Measurements from ENCODE around the gene HIVEP1. TPM values are rescaled to one million over a fixed set of nuclear protein-coding genes. Genes with fewer than 3 reads are reported as not detected.

The HIVEP1 gene
- total and polyA plus RNA-seq, 2 of the 13 experiments (the other 11 are each of a cell fraction or from before 2014, with no cell fraction given): 7.4 to 9.9 TPM

- 0 out of 2 replicates have a peak, but pooled peaks have one; percentile 46 for TF ChIP-seq ZSCAN31 (CRISPR knock-in tag; IDR thresholded peaks at IDR 0.05; ENCODE audit: low read depth)
- TF ChIP-seq, protein P1, sequence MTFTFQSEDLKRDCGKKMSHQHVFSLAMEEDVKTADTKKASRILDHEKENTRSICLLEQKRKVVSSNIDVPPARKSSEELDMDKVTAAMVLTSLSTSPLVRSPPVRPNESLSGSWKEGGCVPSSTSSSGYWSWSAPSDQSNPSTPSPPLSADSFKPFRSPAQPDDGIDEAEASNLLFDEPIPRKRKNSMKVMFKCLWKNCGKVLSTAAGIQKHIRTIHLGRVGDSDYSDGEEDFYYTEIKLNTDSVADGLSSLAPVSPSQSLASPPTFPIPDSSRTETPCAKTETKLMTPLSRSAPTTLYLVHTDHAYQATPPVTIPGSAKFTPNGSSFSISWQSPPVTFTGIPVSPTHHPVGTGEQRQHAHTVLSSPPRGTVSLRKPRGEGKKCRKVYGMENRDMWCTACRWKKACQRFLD (CRISPR knock-in tag; IDR thresholded peaks at IDR 0.05; ENCODE audit: borderline replicate concordance): no peak
- TF ChIP-seq ZNF10 (CRISPR knock-in tag; IDR thresholded peaks at IDR 0.05; ENCODE audit: borderline replicate concordance, low read depth): no peak
- 0 out of 2 replicates have a peak, but pooled peaks have one; percentile 7 for TF ChIP-seq KDM5A (IDR thresholded peaks at IDR 0.05; ENCODE audit: borderline replicate concordance, low read length)
- TF ChIP-seq, protein P2, sequence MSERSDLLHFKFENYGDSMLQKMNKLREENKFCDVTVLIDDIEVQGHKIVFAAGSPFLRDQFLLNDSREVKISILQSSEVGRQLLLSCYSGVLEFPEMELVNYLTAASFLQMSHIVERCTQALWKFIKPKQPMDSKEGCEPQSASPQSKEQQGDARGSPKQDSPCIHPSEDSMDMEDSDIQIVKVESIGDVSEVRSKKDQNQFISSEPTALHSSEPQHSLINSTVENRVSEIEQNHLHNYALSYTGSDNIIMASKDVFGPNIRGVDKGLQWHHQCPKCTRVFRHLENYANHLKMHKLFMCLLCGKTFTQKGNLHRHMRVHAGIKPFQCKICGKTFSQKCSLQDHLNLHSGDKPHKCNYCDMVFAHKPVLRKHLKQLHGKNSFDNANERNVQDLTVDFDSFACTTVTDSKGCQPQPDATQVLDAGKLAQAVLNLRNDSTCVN (CRISPR knock-in tag; IDR thresholded peaks at IDR 0.05; ENCODE audit: borderline replicate concordance): no peak
- TF ChIP-seq TCF12 (IDR thresholded peaks at IDR 0.05): no peak
- TF ChIP-seq TCF12 (CRISPR knock-in tag; IDR thresholded peaks at IDR 0.05): no peak
- no peak for TF ChIP-seq DPF2 (CRISPR knock-in tag; IDR thresholded peaks at IDR 0.05; ENCODE audit: borderline replicate concordance, low read depth)
- 0 out of 2 replicates have a peak, but pooled peaks have one; percentile 34 for TF ChIP-seq HNF4G (IDR thresholded peaks at IDR 0.05; ENCODE audit: borderline replicate concordance, low read depth, low read length)
- no peak for TF ChIP-seq HNF4G (CRISPR knock-in tag; IDR thresholded peaks at IDR 0.05; ENCODE audit: borderline replicate concordance, low read depth)
- no peak for TF ChIP-seq MAZ (IDR thresholded peaks at IDR 0.05; ENCODE audit: borderline replicate concordance, low read depth, low read length)
- peak; percentile 12; the same call in 1 of the 2 replicates for TF ChIP-seq MAZ (CRISPR knock-in tag; IDR thresholded peaks at IDR 0.05; ENCODE audit: low read depth)
- TF ChIP-seq FOXK2 (IDR thresholded peaks at IDR 0.05): no peak
- 0 out of 2 replicates have a peak, but pooled peaks have one; percentile 46 for TF ChIP-seq HMG20B (CRISPR knock-in tag; conservative IDR thresholded peaks at IDR 0.05)
- peak; percentile 50; the same call in 1 of the 2 replicates for TF ChIP-seq PHF21A (CRISPR knock-in tag; IDR thresholded peaks at IDR 0.05)
- TF ChIP-seq, protein P3, sequence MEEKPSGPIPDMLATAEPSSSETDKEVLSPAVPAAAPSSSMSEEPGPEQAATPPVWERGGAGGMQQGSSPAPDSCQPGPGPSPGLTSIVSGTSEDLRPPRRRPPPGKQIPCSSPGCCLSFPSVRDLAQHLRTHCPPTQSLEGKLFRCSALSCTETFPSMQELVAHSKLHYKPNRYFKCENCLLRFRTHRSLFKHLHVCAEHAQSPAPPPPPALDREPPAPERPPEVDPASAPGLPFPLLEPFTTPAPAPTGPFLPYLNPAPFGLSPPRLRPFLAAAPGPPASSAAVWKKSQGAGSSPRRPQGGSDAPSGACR (CRISPR knock-in tag; IDR thresholded peaks at IDR 0.05): no peak
- peak; percentile 98 for TF ChIP-seq ZNF652 (CRISPR knock-in tag; IDR thresholded peaks at IDR 0.05; ENCODE audit: borderline replicate concordance, low read depth)
- TF ChIP-seq POGZ (CRISPR knock-in tag; IDR thresholded peaks at IDR 0.05): no peak
- no peak for TF ChIP-seq PPARG (CRISPR knock-in tag; conservative IDR thresholded peaks at IDR 0.05)
- no peak for TF ChIP-seq ATM (IDR thresholded peaks at IDR 0.05; ENCODE audit: borderline replicate concordance)
- no peak for TF ChIP-seq SMARCC2 (IDR thresholded peaks at IDR 0.05)
- no peak for TF ChIP-seq REPIN1 (CRISPR knock-in tag; IDR thresholded peaks at IDR 0.05; ENCODE audit: borderline replicate concordance, low read depth)
- TF ChIP-seq, protein P4, sequence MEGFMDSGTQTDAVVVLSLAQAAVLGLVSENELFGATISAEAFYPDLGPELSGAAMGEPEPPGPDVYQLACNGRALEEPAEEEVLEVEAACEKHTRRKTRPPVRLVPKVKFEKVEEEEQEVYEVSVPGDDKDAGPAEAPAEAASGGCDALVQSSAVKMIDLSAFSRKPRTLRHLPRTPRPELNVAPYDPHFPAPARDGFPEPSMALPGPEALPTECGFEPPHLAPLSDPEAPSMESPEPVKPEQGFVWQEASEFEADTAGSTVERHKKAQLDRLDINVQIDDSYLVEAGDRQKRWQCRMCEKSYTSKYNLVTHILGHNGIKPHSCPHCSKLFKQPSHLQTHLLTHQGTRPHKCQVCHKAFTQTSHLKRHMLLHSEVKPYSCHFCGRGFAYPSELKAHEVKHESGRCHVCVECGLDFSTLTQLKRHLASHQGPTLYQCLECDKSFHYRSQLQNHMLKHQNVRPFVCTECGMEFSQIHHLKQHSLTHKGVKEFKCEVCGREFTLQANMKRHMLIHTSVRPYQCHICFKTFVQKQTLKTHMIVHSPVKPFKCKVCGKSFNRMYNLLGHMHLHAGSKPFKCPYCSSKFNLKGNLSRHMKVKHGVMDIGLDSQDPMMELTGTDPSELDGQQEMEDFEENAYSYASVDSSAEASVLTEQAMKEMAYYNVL (CRISPR knock-in tag; IDR thresholded peaks at IDR 0.05; ENCODE audit: borderline replicate concordance): no peak
- peak; percentile 14; the same call in 1 of the 2 replicates for TF ChIP-seq ZNF639 (CRISPR knock-in tag; conservative IDR thresholded peaks at IDR 0.05)
Measured at GRCh38 chr6:12010635-12011275, 1.4 kb upstream of the HIVEP1 start (continued).

Data from HepG2 (cell line).